IPS-20b (cell line): Measurements from ENCODE around the gene GPATCH8.
"Not testable (repeated sequence)": the region's sequence is repeated elsewhere in the genome, so short reads cannot be mapped to it uniquely, and the experiment has no call there.

Experiments used
- H3K27ac ChIP-seq: one replicate; pipeline ENCODE4 v1.5.1; 2013; ENCODE audit warnings: low read length
- H3K27me3 ChIP-seq: 2 replicates; pipeline ENCODE4 v1.6.1; 2013; ENCODE audit warnings: mild to moderate bottlenecking, low read length, inconsistent platforms; ENCODE audit not compliant: insufficient read depth
- H3K36me3 ChIP-seq: 2 replicates; pipeline ENCODE4 v1.6.1; 2013; ENCODE audit warnings: low read depth, mild to moderate bottlenecking, inconsistent platforms, low read length, moderate library complexity; ENCODE audit not compliant: insufficient read depth
- H3K4me1 ChIP-seq: 2 replicates; pipeline ENCODE4 v1.6.1; 2013; ENCODE audit warnings: mild to moderate bottlenecking, control low read depth, inconsistent platforms, low read length, moderate library complexity; ENCODE audit not compliant: insufficient read depth
- H3K4me3 ChIP-seq: 2 replicates; pipeline ENCODE4 v1.5.1; 2013; ENCODE audit warnings: mild to moderate bottlenecking, low read length, inconsistent platforms
- H3K9ac ChIP-seq: 2 replicates; pipeline ENCODE4 v1.6.1; 2013; ENCODE audit warnings: low read depth, mild to moderate bottlenecking, inconsistent platforms, low read length, moderate library complexity
- H3K9me3 ChIP-seq: 2 replicates; pipeline ENCODE4 v1.6.1; 2013; ENCODE audit warnings: mild to moderate bottlenecking, low read depth, low read length, inconsistent platforms; ENCODE audit not compliant: insufficient read depth

The GPATCH8 gene

DNA sequence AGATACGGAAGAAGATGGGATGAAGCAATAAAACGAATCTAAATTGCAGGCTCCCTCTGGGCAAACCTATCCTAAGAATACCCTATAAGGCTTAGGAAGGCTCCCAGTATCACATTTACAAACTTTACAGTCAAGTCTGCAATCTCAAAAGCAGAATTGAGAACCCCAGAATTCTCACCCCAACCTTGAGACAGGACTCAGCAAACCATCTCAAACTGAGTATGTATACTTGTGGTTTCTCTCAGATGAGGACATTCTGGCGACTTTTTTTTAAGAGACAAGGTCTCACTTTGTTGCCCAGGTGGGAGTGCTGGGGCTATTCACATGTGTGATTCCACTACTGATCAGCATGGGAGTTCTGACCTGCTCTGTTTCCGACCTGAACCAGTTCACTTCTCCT, 94.4 kb downstream of the GPATCH8 start:
- H3K4me1 ChIP-seq = no peaks in the 10 kb centered on the region
- H3K9me3 ChIP-seq = no peaks in the 10 kb centered on the region
- peaks cover 17% of the 10 kb centered on the region for H3K36me3 ChIP-seq
- H3K27me3 ChIP-seq = no peaks in the 10 kb centered on the region
- no peak overlapping the region for H3K9ac ChIP-seq
- H3K27ac ChIP-seq = no peak overlapping the region
- H3K4me3 ChIP-seq = no peak overlapping the region

- Histone ChIP-seq H3K4me3 (no peak overlapping the region), H3K36me3 (peaks cover 69% of the 10 kb centered on the region), H3K4me1 (no peaks in the 10 kb centered on the region), H3K27ac (no peak overlapping the region), H3K9me3 (no peaks in the 10 kb centered on the region), H3K9ac (no peak overlapping the region), H3K27me3 (no peaks in the 10 kb centered on the region)
These were observed 100.5 kb downstream of the GPATCH8 start for GRCh38 chr17:44402564-44403172.

- Histone ChIP-seq H3K27ac (no peak overlapping the region), H3K27me3 (no peaks in the 10 kb centered on the region), H3K9me3 (no peaks in the 10 kb centered on the region), H3K4me1 (no peaks in the 10 kb centered on the region), H3K36me3 (peaks cover 69% of the 10 kb centered on the region), H3K9ac (no peak overlapping the region), H3K4me3 (no peak overlapping the region)
These were observed 102.9 kb downstream of the GPATCH8 start for GRCh38 chr17:44400226-44400847.

GRCh38 chr17:44398692-44399691, 104.2 kb downstream of the GPATCH8 start:
- Histone ChIP-seq H3K27ac (no peak overlapping the region), H3K36me3 (peaks cover 60% of the 10 kb centered on the region), H3K9ac (no peak overlapping the region), H3K4me1 (no peaks in the 10 kb centered on the region), H3K9me3 (no peaks in the 10 kb centered on the region), H3K27me3 (no peaks in the 10 kb centered on the region), H3K4me3 (no peak overlapping the region)

- Histone ChIP-seq H3K27ac (no peak overlapping the region), H3K9me3 (no peaks in the 10 kb centered on the region), H3K36me3 (peaks cover 52% of the 10 kb centered on the region), H3K27me3 (no peaks in the 10 kb centered on the region), H3K4me3 (no peak overlapping the region), H3K4me1 (no peaks in the 10 kb centered on the region), H3K9ac (no peak overlapping the region)
These were observed 105.4 kb downstream of the GPATCH8 start for GRCh38 chr17:44397479-44398440.

DNA sequence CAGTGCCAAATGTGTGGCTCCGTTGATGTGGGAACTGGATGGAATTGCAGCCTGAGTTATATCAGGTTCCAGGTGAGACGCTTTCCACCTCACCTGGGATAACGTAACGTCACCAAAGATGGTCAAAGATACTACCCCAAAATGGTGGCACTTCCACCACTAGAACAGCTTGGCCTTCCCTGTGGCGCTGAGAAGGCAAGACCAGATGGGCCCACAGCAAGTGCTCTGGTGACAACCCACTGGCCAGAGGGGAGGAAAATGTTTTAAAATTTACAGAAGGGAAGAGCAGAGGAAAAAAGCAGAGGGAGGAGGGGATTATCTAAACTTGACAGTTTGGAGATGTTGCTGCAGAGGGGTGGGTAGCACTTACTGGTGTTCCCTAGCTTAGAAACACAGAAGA, 106.3 kb downstream of the GPATCH8 start:
- Histone ChIP-seq H3K27me3 (no peaks in the 10 kb centered on the region), H3K27ac (no peak overlapping the region), H3K36me3 (peaks cover 46% of the 10 kb centered on the region), H3K4me3 (no peak overlapping the region), H3K9me3 (no peaks in the 10 kb centered on the region), H3K9ac (no peak overlapping the region), H3K4me1 (no peaks in the 10 kb centered on the region)

DNA sequence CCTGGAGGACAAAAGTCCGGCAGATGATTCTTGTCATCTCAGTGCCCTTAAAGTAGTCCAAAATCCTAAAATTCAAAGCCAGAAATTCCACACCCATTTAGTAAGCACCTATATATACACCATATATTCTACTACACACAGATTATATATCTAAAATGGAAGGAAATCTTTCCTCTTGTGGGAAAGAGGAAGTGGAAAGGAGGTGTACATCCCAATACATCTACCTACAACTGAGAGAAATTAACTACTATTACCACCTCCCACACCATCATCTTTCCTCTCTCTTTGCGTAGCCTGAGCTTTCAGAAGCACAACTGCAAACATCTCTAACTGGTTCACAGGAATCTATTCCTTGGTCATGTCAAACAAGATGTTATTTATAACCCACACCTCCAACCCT, 108.4 kb downstream of the GPATCH8 start:
- Histone ChIP-seq H3K9me3 (no peaks in the 10 kb centered on the region), H3K36me3 (peaks cover 27% of the 10 kb centered on the region), H3K9ac (no peak overlapping the region), H3K4me1 (no peaks in the 10 kb centered on the region), H3K27me3 (no peaks in the 10 kb centered on the region), H3K4me3 (no peak overlapping the region), H3K27ac (no peak overlapping the region)

GRCh38 chr17:44394112-44394511, 109.1 kb downstream of the GPATCH8 start:
- H3K27me3 ChIP-seq, H3K4me3 ChIP-seq, H3K9ac ChIP-seq, H3K27ac ChIP-seq, H3K9me3 ChIP-seq, H3K4me1 ChIP-seq: not testable (repeated sequence)
- H3K36me3 ChIP-seq = peaks cover 20% of the 10 kb centered on the region

- no peaks in the 10 kb centered on the region for H3K9me3 ChIP-seq
- no peaks in the 10 kb centered on the region for H3K4me1 ChIP-seq
- no peak overlapping the region for H3K9ac ChIP-seq
- H3K4me3 ChIP-seq = no peak overlapping the region
- H3K27ac ChIP-seq = no peak overlapping the region
- H3K27me3 ChIP-seq = peaks cover 17% of the 10 kb centered on the region
- no peaks in the 10 kb centered on the region for H3K36me3 ChIP-seq
These were observed 112.8 kb downstream of the GPATCH8 start for GRCh38 chr17:44390250-44390870.

- Histone ChIP-seq H3K27ac (no peak overlapping the region), H3K27me3 (peaks cover 21% of the 10 kb centered on the region), H3K9me3 (no peaks in the 10 kb centered on the region), H3K9ac (no peak overlapping the region), H3K4me1 (0 out of 2 replicates have a peak, but pooled peaks cover 3% of the 10 kb centered on the region), H3K36me3 (no peaks in the 10 kb centered on the region), H3K4me3 (no peak overlapping the region)
These were observed 113.4 kb downstream of the GPATCH8 start for GRCh38 chr17:44389723-44390202.
